Glutamatergic neuron (in vitro differentiated cells): Measurements from ENCODE around the gene GPR17. TPM values are rescaled to one million over a fixed set of nuclear protein-coding genes. Genes with fewer than 3 reads are reported as not detected.

Experiments used
- DNase-seq: peaks from one replicate; pipeline ENCODE4 v3.0.0; 2022
- H3K27ac Mint-ChIP-seq: one replicate; pipeline ENCODE4 v1.8.0; 2020; ENCODE audit warnings: mild to moderate bottlenecking, mixed read lengths, inconsistent platforms; ENCODE audit not compliant: unreplicated experiment
- H3K27me3 Mint-ChIP-seq: one replicate; pipeline ENCODE4 v1.8.0; 2020; ENCODE audit warnings: mild to moderate bottlenecking, moderate library complexity, mixed read lengths, inconsistent platforms; ENCODE audit not compliant: unreplicated experiment
- H3K36me3 Mint-ChIP-seq: one replicate; pipeline ENCODE4 v1.8.0; 2020; ENCODE audit warnings: mild to moderate bottlenecking, mixed read lengths, inconsistent platforms; ENCODE audit not compliant: unreplicated experiment
- H3K4me1 Mint-ChIP-seq: one replicate; pipeline ENCODE4 v1.8.0; 2020; ENCODE audit warnings: mild to moderate bottlenecking, low read depth, mixed read lengths, inconsistent platforms; ENCODE audit not compliant: unreplicated experiment
- H3K4me3 Mint-ChIP-seq: one replicate; pipeline ENCODE4 v1.8.0; 2020; ENCODE audit warnings: mild to moderate bottlenecking, mixed read lengths, inconsistent platforms; ENCODE audit not compliant: unreplicated experiment
- H3K9me3 Mint-ChIP-seq: one replicate; pipeline ENCODE4 v1.8.0; 2020; ENCODE audit warnings: mild to moderate bottlenecking, moderate library complexity, mixed read lengths, inconsistent platforms; ENCODE audit not compliant: unreplicated experiment
- CTCF ChIP-seq: fragments of 200-600 bp; sonication (generic); IDR thresholded peaks from one replicate; pipeline ENCODE4 v1.5.0; 2021; ENCODE audit not compliant: partially characterized antibody, unreplicated experiment
- total RNA-seq: library from RNA; stranded (reverse); fragmentation: NEBNext Ultra II Directional; extraction: Animal tissue kit (Norgen Biotek cat#: 25700); gene quantifications from one replicate; pipeline ENCODE4 v1.2.1, GENCODE V29; 2021; ENCODE audit not compliant: unreplicated experiment

The GPR17 gene
- total RNA-seq, 1 donor from 2014 or later, result not detected

GRCh38 chr2:127614731-127615130 lies 31.2 kb upstream of the GPR17 start:
- H3K27ac Mint-ChIP-seq, result no peak overlapping the region
- H3K9me3 Mint-ChIP-seq, result peaks cover 11% of the 10 kb centered on the region
- H3K27me3 Mint-ChIP-seq, result peaks cover 6% of the 10 kb centered on the region
- no peak for TF ChIP-seq CTCF
- H3K4me1 Mint-ChIP-seq, result peaks cover 6% of the 10 kb centered on the region
- no peak for DNase-seq
- peaks cover 9% of the 10 kb centered on the region for H3K36me3 Mint-ChIP-seq
- H3K4me3 Mint-ChIP-seq, result no peak overlapping the region

GRCh38 chr2:127615511-127616166 lies 30.3 kb upstream of the GPR17 start:
- Mint-ChIP-seq H3K27ac (no peak overlapping the region), H3K4me1 (peaks cover 7% of the 10 kb centered on the region), H3K9me3 (peaks cover 11% of the 10 kb centered on the region), H3K27me3 (peaks cover 6% of the 10 kb centered on the region), H3K36me3 (peaks cover 9% of the 10 kb centered on the region), H3K4me3 (no peak overlapping the region)
- DNase-seq, result no peak
- TF ChIP-seq CTCF, result no peak

GRCh38 chr2:127618551-127619202 lies 27.3 kb upstream of the GPR17 start:
- Mint-ChIP-seq H3K36me3 (peaks cover 9% of the 10 kb centered on the region), H3K4me1 (peaks cover 10% of the 10 kb centered on the region), H3K27me3 (peaks cover 10% of the 10 kb centered on the region), H3K9me3 (peaks cover 8% of the 10 kb centered on the region), H3K27ac (no peak overlapping the region), H3K4me3 (no peak overlapping the region)
- no peak for DNase-seq
- TF ChIP-seq CTCF, result no peak

- H3K4me3 Mint-ChIP-seq, result no peak overlapping the region
- peaks cover 5% of the 10 kb centered on the region for H3K9me3 Mint-ChIP-seq
- DNase-seq, result no peak
- peaks cover 10% of the 10 kb centered on the region for H3K4me1 Mint-ChIP-seq
- H3K36me3 Mint-ChIP-seq, result peaks cover 9% of the 10 kb centered on the region
- H3K27ac Mint-ChIP-seq, result peak overlapping the region; percentile 43
- H3K27me3 Mint-ChIP-seq, result peaks cover 10% of the 10 kb centered on the region
- no peak for TF ChIP-seq CTCF
Measured at GRCh38 chr2:127619203-127619590, 26.8 kb upstream of the GPR17 start.
